GM18505 (cell line): ENCODE data around the gene CFAP100.

Source experiments
- ATAC-seq: cut with Tn5 transposase; IDR thresholded peaks from one replicate; pipeline ENCODE4 v1.9.1; 2021; ENCODE audit not compliant: unreplicated experiment
- POLR2A ChIP-seq: IDR thresholded peaks from 4 replicates; pipeline ENCODE4 v1.6.1; 2011; ENCODE audit warnings: borderline replicate concordance; ENCODE audit not compliant: insufficient read depth, insufficient read length; ENCODE audit errors: extremely low read depth

Gene CFAP100

GRCh38 chr3:126376444-126376843, 18.3 kb upstream of the CFAP100 start:
- ATAC-seq = no peak
- no peak for TF ChIP-seq POLR2A

GRCh38 chr3:126377211-126377610, 17.5 kb upstream of the CFAP100 start:
- TF ChIP-seq POLR2A = no peak
- ATAC-seq = no peak

GRCh38 chr3:126378341-126378751, 16.4 kb upstream of the CFAP100 start:
- ATAC-seq = no peak
- TF ChIP-seq POLR2A = no peak

- no peak for TF ChIP-seq POLR2A
- ATAC-seq = no peak
Observed at GRCh38 chr3:126380011-126380768, 14.5 kb upstream of the CFAP100 start.

GRCh38 chr3:126381966-126382365, 12.7 kb upstream of the CFAP100 start:
- ATAC-seq = no peak
- TF ChIP-seq POLR2A = no peak

GRCh38 chr3:126389112-126389793, 5.5 kb upstream of the CFAP100 start:
- no peak for TF ChIP-seq POLR2A
- ATAC-seq = no peak

- ATAC-seq = no peak
- no peak for TF ChIP-seq POLR2A
Observed at GRCh38 chr3:126389794-126390146, 4.9 kb upstream of the CFAP100 start.

GRCh38 chr3:126390201-126390600, 4.5 kb upstream of the CFAP100 start:
- ATAC-seq = no peak
- TF ChIP-seq POLR2A = no peak

GRCh38 chr3:126390751-126391150, 4.0 kb upstream of the CFAP100 start:
- no peak for ATAC-seq

GRCh38 chr3:126391631-126392030, 3.1 kb upstream of the CFAP100 start:
- ATAC-seq = no peak
- TF ChIP-seq POLR2A = no peak

More at GRCh38 chr3:126390751-126391150, 4.0 kb upstream of the CFAP100 start:
- no peak for TF ChIP-seq POLR2A

GRCh38 chr3:126392246-126392645, 2.5 kb upstream of the CFAP100 start:
- ATAC-seq = no peak
- no peak for TF ChIP-seq POLR2A

- TF ChIP-seq POLR2A = no peak
- ATAC-seq = no peak
Observed at GRCh38 chr3:126393563-126393962, 1.1 kb upstream of the CFAP100 start.

GRCh38 chr3:126394977-126395321, 240 bp downstream of the CFAP100 start:
- TF ChIP-seq POLR2A = no peak
- ATAC-seq = no peak

GRCh38 chr3:126395846-126396513, 1.3 kb downstream of the CFAP100 start:
- no peak for ATAC-seq
- TF ChIP-seq POLR2A = no peak
